Hematopoietic multipotent progenitor cell treated with erythropoietin and hydrocortisone succinate and interleukin-3 and kit ligand, for 15 days (in vitro differentiated cells): ENCODE measurements around the gene ORAI2.
A peak's percentile ranks its signal among the peaks of the same experiment; 100 is the strongest.
"Not testable (repeated sequence)": the region's sequence is repeated elsewhere in the genome, so short reads cannot be mapped to it uniquely, and the experiment has no call there.

Experiments used
- DNase-seq: peaks from one replicate; pipeline ENCODE4 v3.0.0-alpha.2; 2015; ENCODE audit warnings: low spot score

The ORAI2 gene

DNA sequence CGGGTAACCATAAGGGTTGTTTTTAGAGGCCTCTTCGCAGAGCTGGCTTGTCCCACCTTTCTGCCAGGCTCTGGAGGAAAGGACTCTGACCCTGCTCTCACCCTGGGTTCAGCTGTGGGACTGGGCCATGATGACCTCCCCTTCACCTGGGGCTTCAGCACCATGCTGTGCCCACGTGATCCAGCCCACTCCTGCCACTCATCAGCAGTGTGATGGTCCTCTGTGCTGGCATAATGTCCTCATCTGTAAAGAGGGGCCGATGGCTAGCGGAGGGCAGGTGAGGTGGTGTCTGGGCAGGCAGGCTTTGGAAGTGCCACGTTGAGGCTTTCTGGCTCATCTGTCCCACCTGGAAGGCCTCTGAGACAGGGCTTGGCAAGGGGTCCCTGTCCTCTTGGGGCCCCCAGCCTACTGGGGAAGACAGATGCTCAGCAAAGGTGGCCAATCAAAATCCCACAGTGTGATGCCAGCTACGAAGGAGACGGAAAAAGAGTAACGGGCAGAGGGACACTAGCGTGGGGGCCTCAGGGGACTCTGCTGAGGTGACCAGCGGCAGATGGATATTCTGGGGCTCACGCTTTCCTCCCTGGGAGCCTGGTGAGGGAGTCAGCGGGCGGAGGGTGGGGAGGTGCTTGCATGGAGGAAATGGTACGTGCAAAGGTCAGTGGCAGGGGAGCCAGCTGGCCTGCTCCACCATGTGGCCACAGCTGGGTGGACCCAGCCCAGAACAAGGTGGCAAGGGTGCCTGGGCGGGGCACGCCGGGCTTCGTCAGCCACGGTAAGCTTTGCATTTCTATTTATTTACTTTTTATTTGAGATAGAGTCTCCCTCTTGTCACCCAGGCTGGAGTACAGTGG is 36.8 kb downstream of the ORAI2 start:
- DNase-seq = no peak

DNA sequence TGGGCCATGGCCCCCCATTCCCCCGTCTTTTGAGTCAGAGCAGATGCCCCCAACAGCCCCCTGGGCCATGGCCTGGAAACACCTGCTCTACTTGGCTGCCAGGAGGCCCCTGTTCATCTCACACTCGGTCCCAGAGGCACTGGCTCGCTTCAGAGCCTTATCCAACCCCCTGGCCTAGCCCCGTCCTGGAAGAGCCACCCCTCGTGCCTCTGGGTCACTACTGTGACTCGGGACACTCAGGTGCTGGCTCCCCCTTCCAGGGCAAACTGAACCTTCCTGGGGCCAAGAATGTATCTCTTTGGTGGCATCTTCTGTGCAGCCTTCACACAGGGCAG is 38.4 kb downstream of the ORAI2 start:
- DNase-seq = no peak

- no peak for DNase-seq
Observed at GRCh38 chr7:102472126-102473041, 39.0 kb downstream of the ORAI2 start.

- no peak for DNase-seq
Observed at GRCh38 chr7:102473271-102473991, 40.1 kb downstream of the ORAI2 start.

GRCh38 chr7:102474116-102474515 is 40.7 kb downstream of the ORAI2 start:
- DNase-seq = not testable (repeated sequence)

DNA sequence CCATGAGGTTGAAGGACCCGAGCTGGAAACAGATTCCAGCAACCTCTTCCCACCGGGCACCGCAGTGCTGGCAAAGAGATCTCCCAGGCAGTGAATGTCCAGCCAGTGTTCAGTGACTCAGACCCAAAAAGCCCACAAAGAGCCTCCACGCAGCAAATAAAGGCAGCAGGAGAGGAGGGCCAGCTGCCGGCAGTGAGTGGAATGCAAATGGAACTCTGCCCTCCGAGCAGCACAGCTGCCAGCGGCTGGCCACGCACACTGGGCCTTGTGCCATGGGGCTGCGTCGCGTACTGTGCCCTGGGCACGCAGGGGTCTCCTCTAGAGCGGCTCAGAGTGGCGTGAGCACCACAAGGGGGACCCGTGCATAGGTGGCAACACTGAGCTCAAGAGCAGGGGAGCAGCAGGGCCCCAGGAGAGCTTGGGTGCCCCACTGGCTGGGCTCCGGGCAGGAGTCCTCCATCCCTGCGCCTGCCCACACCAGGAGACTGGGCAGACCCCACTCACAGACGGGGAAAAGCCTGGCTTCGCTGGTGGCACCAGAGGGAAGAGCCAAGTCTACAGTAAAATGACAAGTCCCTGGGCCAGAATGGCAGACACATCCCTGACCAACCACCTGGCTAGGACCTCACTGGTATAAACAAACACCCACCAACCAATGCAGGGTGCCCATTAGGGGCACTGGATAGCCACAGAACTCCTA is 41.5 kb downstream of the ORAI2 start:
- DNase-seq = not testable (repeated sequence)

GRCh38 chr7:102478314-102479208 is 45.2 kb downstream of the ORAI2 start, which contains the start of gene POLR2J:
Gene POLR2J, minus strand, starts transcription at chr7:102478922. Its CDS starts 62 bp downstream, at chr7:102478860.
- DNase-seq = peak; percentile 83

- DNase-seq = not testable (repeated sequence)
Observed at GRCh38 chr7:102479209-102479584, 45.8 kb downstream of the ORAI2 start.

GRCh38 chr7:102479982-102480637 is 46.7 kb downstream of the ORAI2 start:
- not testable (repeated sequence) for DNase-seq

GRCh38 chr7:102481962-102482361 is 48.6 kb downstream of the ORAI2 start:
- not testable (repeated sequence) for DNase-seq

DNA sequence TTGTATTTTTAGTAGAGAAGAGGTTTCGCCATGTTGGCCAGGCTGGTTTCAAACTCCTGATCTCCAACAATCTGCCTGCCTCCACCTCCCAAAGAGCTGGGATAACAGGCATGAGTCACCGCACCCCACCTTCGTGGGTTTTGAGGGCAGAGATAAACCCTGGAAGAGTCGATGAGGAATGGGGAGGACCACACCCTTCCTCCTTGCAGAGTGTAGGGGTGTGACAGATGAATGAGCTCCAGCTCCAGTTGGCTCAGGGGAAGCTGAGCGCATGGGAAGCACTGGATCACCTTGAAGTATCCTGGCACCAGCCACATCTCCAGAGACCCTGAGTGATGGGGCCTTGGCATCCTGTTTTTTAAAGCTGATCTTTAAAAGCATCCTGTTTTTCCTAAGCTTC is 50.9 kb downstream of the ORAI2 start:
- not testable (repeated sequence) for DNase-seq

- not testable (repeated sequence) for DNase-seq
Observed at GRCh38 chr7:102490529-102491075, 57.2 kb downstream of the ORAI2 start.

DNA sequence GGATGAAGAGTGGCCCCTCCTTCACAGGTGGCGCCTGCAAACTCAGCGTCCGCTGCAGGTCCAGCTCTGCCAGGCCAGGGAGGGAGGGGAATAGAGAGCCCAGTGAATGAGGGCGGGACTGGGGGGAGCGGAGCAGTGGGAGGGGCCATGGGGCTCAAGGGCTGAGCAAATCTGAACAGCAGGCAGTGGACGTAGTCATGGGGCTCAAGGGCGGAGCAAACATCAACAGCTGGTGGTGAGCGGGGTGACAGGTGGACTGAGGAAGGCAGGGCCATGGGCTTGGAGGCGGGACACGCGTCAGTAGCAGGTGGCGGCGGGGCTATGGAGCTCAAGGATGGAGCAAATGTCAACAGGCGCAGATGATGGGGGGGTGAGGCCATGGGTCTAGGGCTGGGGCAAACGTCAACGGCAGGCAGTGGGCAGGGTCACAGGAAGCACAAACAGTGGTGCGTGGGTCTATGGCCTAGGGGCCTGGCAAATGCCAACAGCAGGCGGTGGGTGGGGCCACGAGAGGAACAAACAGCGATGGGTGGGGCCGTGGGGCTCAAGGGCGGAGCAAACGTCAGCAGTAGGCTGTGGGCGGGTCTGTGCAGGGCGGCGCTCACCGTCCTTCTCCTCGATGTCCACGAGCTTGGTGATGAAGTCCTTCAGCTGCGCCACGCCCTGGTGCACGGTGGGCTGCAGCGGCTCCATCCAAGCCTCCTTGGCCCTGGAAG is 60.0 kb downstream of the ORAI2 start:
- not testable (repeated sequence) for DNase-seq

DNA sequence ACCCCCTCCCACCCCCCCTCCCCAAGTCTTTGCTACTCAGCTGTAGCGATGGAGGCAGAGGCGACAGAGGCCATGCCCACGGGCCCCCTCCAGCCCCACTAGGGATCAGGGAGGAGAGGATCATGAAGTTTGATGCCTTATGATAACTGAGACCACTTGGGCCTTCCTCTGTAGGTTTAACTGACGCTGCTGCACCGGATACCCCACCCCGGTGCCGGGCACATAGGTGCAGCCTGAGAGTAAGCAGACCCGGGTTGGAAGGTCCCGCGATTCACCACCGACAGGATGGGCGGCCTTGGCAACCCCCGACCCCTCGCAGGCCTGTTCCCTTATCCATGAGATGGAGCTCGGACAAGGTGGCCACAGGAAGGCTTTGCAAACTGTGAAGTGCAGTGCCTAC is 60.7 kb downstream of the ORAI2 start:
- DNase-seq = not testable (repeated sequence)

DNA sequence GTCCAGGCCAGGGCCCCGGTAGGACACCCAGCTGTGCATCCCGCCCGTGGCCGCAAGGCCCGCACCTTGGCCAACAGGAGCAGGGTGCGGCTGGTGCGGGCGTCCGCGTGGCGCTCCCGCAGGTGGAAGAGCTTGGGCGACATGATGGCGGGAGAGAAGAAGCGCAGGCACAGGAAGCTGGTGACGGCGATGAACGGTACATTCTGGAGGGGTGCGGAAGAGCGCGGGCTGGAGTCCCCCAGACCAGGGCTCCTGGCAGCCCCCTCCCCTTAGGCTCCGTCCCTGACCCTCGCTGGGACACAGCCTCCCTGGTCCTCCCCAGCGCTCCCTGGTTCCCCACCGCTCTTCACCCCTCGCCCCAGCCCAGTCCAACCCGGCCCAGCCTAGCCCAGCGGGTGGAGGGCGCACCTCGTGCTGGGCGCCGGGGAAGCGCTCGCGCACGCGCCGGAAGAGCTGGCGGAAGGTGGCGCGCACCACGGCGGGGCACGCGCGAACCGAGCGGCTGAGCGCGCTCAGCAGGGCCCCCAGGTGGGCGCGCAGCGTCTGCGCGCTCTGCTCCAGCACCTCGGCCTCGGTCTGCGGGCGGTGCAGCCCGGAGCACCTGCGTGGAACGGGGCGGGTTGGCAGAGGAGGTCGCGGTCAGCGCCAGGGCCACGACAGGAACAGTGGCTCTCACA is 61.2 kb downstream of the ORAI2 start:
- DNase-seq = not testable (repeated sequence)

GRCh38 chr7:102496861-102497260 is 63.5 kb downstream of the ORAI2 start:
- not testable (repeated sequence) for DNase-seq

GRCh38 chr7:102497308-102497707 is 63.9 kb downstream of the ORAI2 start:
- not testable (repeated sequence) for DNase-seq

GRCh38 chr7:102498321-102498720 is 64.9 kb downstream of the ORAI2 start:
- not testable (repeated sequence) for DNase-seq
